Measurements from ENCODE around the gene NUS1.

- TF ChIP-seq GATA3 (IDR thresholded peaks at IDR 0.05; ENCODE audit: low read depth, low read length): no peak
- no peak for TF ChIP-seq GATA2 (IDR thresholded peaks at IDR 0.05; ENCODE audit: low read depth, low read length)
Measured at GRCh38 chr6:117642976-117643375, 32.3 kb upstream of the NUS1 start.
